Left lobe of liver (tissue), 2 donors: ENCODE measurements around the gene KSR2. TPM values are rescaled to one million over a fixed set of nuclear protein-coding genes. Genes with fewer than 3 reads are reported as not detected.
"Not testable (repeated sequence)": the region's sequence is repeated elsewhere in the genome, so short reads cannot be mapped to it uniquely, and the experiment has no call there.

Source experiments
- ATAC-seq: fragments of 200-7000 bp; cut with Tn5 transposase; one replicate; pipeline ENCODE4 v1.9.1; 2020; ENCODE audit warnings: mild to moderate bottlenecking, moderate library complexity
- DNase-seq: peaks from one replicate; pipeline ENCODE4 v3.0.0-alpha.2; 2020; ENCODE audit warnings: low spot score
- total RNA-seq: library from RNA; stranded (reverse); gene quantifications from one replicate; pipeline ENCODE4 v1.2.1, GENCODE V29; 2021
- donor health status: DM: no; HTN: no; CAD: no; lungs with moderate emphysema.
- donor health status: DM: no; HTN: yes; CAD: no.

Gene KSR2
- total RNA-seq, 1 donor from 2014 or later, result 0.03 TPM

GRCh38 chr12:117892441-117892840, 76.3 kb downstream of the KSR2 start:
- no peak for ATAC-seq

GRCh38 chr12:117891265-117891664, 77.5 kb downstream of the KSR2 start:
- DNase-seq, ATAC-seq: not testable (repeated sequence)

More at GRCh38 chr12:117892441-117892840, 76.3 kb downstream of the KSR2 start:
- DNase-seq, result no peak

- ATAC-seq, result no peak
- no peak for DNase-seq
These were observed 78.1 kb downstream of the KSR2 start for GRCh38 chr12:117890644-117891043.

GRCh38 chr12:117890137-117890536, 78.7 kb downstream of the KSR2 start:
- ATAC-seq (peak; percentile 59), DNase-seq (no peak)

- DNase-seq (no peak), ATAC-seq (no peak)
These were observed 79.7 kb downstream of the KSR2 start for GRCh38 chr12:117889098-117889497.

GRCh38 chr12:117885211-117885610, 83.6 kb downstream of the KSR2 start:
- ATAC-seq, result no peak
- DNase-seq, result no peak

- DNase-seq, result no peak
- no peak for ATAC-seq
These were observed 84.6 kb downstream of the KSR2 start for GRCh38 chr12:117884161-117884560.

GRCh38 chr12:117882603-117883184, 86.1 kb downstream of the KSR2 start:
- DNase-seq, result no peak
- no peak for ATAC-seq

- ATAC-seq, result no peak
- no peak for DNase-seq
These were observed 86.6 kb downstream of the KSR2 start for GRCh38 chr12:117882181-117882580.

GRCh38 chr12:117881517-117881916, 87.3 kb downstream of the KSR2 start:
- DNase-seq, result no peak

GRCh38 chr12:117878605-117879004, 90.2 kb downstream of the KSR2 start:
- ATAC-seq, result no peak
- DNase-seq, result no peak

More at GRCh38 chr12:117881517-117881916, 87.3 kb downstream of the KSR2 start:
- ATAC-seq, result peak; percentile 44

- ATAC-seq (no peak), DNase-seq (no peak)
These were observed 92.4 kb downstream of the KSR2 start for GRCh38 chr12:117876436-117876816.

- DNase-seq, result no peak
- no peak for ATAC-seq
These were observed 92.9 kb downstream of the KSR2 start for GRCh38 chr12:117875744-117876435.

- ATAC-seq, result peak; percentile 98
These were observed 93.9 kb downstream of the KSR2 start for GRCh38 chr12:117874842-117875434.

GRCh38 chr12:117874198-117874597, 94.6 kb downstream of the KSR2 start:
- DNase-seq, ATAC-seq: not testable (repeated sequence)

More at GRCh38 chr12:117874842-117875434, 93.9 kb downstream of the KSR2 start:
- peak; percentile 72 for DNase-seq

- ATAC-seq, result no peak
- no peak for DNase-seq
These were observed 96.1 kb downstream of the KSR2 start for GRCh38 chr12:117872546-117873169.

- ATAC-seq, result no peak
These were observed 99.2 kb downstream of the KSR2 start for GRCh38 chr12:117869551-117869950.

GRCh38 chr12:117867348-117867747, 101.4 kb downstream of the KSR2 start:
- DNase-seq, result no peak
- no peak for ATAC-seq

More at GRCh38 chr12:117869551-117869950, 99.2 kb downstream of the KSR2 start:
- no peak for DNase-seq

- DNase-seq, result no peak
- no peak for ATAC-seq
These were observed 103.3 kb downstream of the KSR2 start for GRCh38 chr12:117865505-117865904.

- ATAC-seq, result no peak
- no peak for DNase-seq
These were observed 105.6 kb downstream of the KSR2 start for GRCh38 chr12:117863002-117863709.

- ATAC-seq (no peak), DNase-seq (no peak)
These were observed 107.1 kb downstream of the KSR2 start for GRCh38 chr12:117861691-117862090.
